ENCODE results near the gene DVL3.

GRCh38 chr3:184149123-184149522 lies 6.1 kb upstream of the DVL3 start:
- TF ChIP-seq CTCF (IDR thresholded peaks at IDR 0.05; ENCODE audit: low read depth, low read length) (no peak), POLR2A (IDR thresholded peaks at IDR 0.05; ENCODE audit: extremely low read depth, insufficient read length) (no peak), MAX (IDR thresholded peaks at IDR 0.05; ENCODE audit: low read depth, low read length) (no peak), MYC (IDR thresholded peaks at IDR 0.05; ENCODE audit: low read depth, low read length) (no peak)
